OCI-LY7 (cell line): Measurements from ENCODE around the gene PRPS2. TPM values are rescaled to one million over a fixed set of nuclear protein-coding genes. Genes with fewer than 3 reads are reported as not detected.

ENCODE experiments used
- BruUV-seq: library from RNA; stranded (reverse); fragments of 400-500 nt; replicated peaks from 2 replicates; lab custom pipeline; 2021; lab: Mats Ljungman, UMichigan
- CTCF ChIA-PET: fragments of 300-600 bp; sonication (Branson Sonifier 250); formaldehyde crosslinking; loops from one replicate; lab custom pipeline; 2022; ENCODE audit warnings: antibody characterized with exemption; ENCODE audit not compliant: unreplicated experiment; lab: Charles Lee
- POLR2A ChIA-PET: fragments of 300-600 bp; sonication (Branson Sonifier 250); formaldehyde crosslinking; loops from one replicate; lab custom pipeline; 2022; ENCODE audit warnings: antibody characterized with exemption; lab: Charles Lee
- DNase-seq: peaks from one replicate; pipeline ENCODE4 v3.0.0-alpha.2; 2015; ENCODE audit warnings: low spot score
- H2AFZ ChIP-seq: fragments of 200-600 bp; sonication (generic), shearing (Covaris generic); 2 replicates; pipeline ENCODE4 v1.6.1; 2014; ENCODE audit warnings: mild to moderate bottlenecking, antibody characterized with exemption, low read length, moderate library complexity
- H3K27ac ChIP-seq: fragments of 200-600 bp; sonication (generic); 2 replicates; pipeline ENCODE4 v1.5.1; 2014; ENCODE audit warnings: mixed run types, low read depth, mild to moderate bottlenecking, moderate library complexity, low read length, inconsistent platforms; ENCODE audit not compliant: poor library complexity, severe bottlenecking
- H3K36me3 ChIP-seq: fragments of 200-600 bp; sonication (generic); 2 replicates; pipeline ENCODE4 v1.6.1; 2014; ENCODE audit warnings: mild to moderate bottlenecking, antibody characterized with exemption, low read length, moderate library complexity, mixed read lengths; ENCODE audit not compliant: insufficient read depth
- H3K4me1 ChIP-seq: fragments of 200-600 bp; sonication (generic); 2 replicates; pipeline ENCODE4 v1.5.1; 2014; ENCODE audit warnings: mild to moderate bottlenecking, low read length; ENCODE audit not compliant: insufficient read depth, poor library complexity, severe bottlenecking
- H3K4me2 ChIP-seq: fragments of 200-600 bp; sonication (generic); 2 replicates; pipeline ENCODE4 v1.6.1; 2014; ENCODE audit warnings: mild to moderate bottlenecking, low read length
- H3K4me3 ChIP-seq: fragments of 200-600 bp; sonication (generic); 2 replicates; pipeline ENCODE4 v1.5.1; 2014; ENCODE audit warnings: mild to moderate bottlenecking, low read depth, low read length; ENCODE audit not compliant: poor library complexity, severe bottlenecking
- H3K79me2 ChIP-seq: fragments of 200-600 bp; sonication (generic); 2 replicates; pipeline ENCODE4 v1.6.1; 2016; ENCODE audit warnings: low read depth, mild to moderate bottlenecking, low read length, moderate library complexity, mixed read lengths; ENCODE audit not compliant: insufficient read depth
- H3K9me2 ChIP-seq: fragments of 200-600 bp; sonication (generic); 2 replicates; pipeline ENCODE4 v1.6.1; 2016; ENCODE audit warnings: mild to moderate bottlenecking, low read length, mixed read lengths; ENCODE audit not compliant: insufficient read depth
- H3K9me3 ChIP-seq: fragments of 200-600 bp; sonication (generic); 2 replicates; pipeline ENCODE4 v1.6.1; 2014; ENCODE audit warnings: mild to moderate bottlenecking, mixed run types, low read length, mixed read lengths
- H4K20me1 ChIP-seq: fragments of 200-600 bp; sonication (generic); 2 replicates; pipeline ENCODE4 v1.6.1; 2014; ENCODE audit warnings: mild to moderate bottlenecking, antibody characterized with exemption, low read length, moderate library complexity, mixed read lengths; ENCODE audit not compliant: insufficient read depth
- EZH2phosphoT487 ChIP-seq: fragments of 200-600 bp; sonication (generic); IDR thresholded peaks from 2 replicates; pipeline ENCODE4 v1.6.1; 2018; ENCODE audit warnings: low read depth, borderline replicate concordance, mild to moderate bottlenecking, mixed run types, antibody characterized with exemption, low read length, moderate library complexity, mixed read lengths
- intact Hi-C: fragments of 100-400 bp; cut with micrococcal nuclease; formaldehyde crosslinking; loops from one replicate; pipeline ENCODE4 v1.10.0; 2022; ENCODE audit not compliant: unreplicated experiment
- total RNA-seq, 2 experiments: library from RNA; depleted of rRNA in 1 of 2; stranded (reverse); fragments of >200 nt in 1 of 2; shearing (Covaris generic) in 1 of 2; gene quantifications; 2 replicates each; pipeline ENCODE4 v1.2.3, GENCODE V29; 2014 to 2022
- TF ChIP-seq, protein P1 (sequence below): fragments of 200-600 bp; sonication (generic); conservative IDR thresholded peaks from 2 replicates; pipeline ENCODE4 v1.5.1; 2014; ENCODE audit warnings: mild to moderate bottlenecking, antibody characterized with exemption, low read length, moderate library complexity, mixed read lengths

PRPS2 gene
- total RNA-seq, 2 experiments from 2014 or later, result 57.5 to 70.7 TPM

DNA sequence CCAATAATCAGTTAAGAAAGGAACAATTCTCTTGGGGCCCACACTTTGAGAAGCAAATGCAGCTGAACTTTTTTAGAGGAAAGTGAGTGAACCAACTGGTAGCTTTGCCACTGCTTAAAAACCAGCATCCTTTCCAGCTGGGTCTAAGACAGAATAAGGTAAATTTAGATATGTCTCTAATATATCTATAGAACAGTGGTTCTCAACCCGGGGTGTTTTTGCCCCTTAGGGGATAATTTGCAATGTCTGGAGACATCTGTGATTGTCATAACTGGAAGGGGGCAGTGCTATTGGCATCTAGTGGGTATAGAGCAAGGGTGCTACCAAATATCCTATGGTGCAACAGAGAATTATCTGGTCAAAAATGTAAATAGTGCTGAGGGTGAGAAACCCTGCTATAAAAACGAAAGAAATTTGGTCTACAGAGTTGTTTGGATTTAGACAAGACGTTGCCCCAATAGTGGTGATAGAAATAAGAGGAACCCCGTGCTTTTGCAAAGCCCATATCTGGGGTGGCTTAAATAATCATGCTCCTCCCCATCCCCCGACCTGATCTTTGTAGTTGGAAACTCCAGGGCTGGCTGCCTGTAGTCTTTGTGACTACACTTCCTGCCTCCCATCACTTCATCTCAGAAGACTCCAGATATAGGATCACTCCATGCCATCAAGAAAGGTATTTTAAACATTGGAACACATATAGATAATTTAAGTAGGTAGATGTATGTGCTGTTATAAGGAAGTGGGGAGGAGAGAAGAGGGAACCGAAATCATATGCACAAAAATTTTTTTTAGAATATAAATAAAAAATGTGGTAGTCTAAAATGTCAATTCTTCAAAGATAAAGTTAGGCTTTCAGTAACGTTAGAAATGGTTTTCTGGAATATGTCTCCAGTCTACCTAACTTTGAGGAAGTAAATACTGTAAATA lies 75.5 kb downstream of the PRPS2 start, which contains the start of gene TLR7:
Gene TLR7 (plus strand): TSS at position 622 of the 927 bp plus-strand sequence. CDS start 507 bp downstream, outside the sequence.
- H3K27ac ChIP-seq, result peak within 1 kb of the TSS; percentile 90
- H3K4me1 ChIP-seq, result peaks cover 65% of the 10 kb centered on the region
- ChIA-PET POLR2A (interaction anchor here (0.6 to 2.7 kb wide), 7 partner anchors 9 to 91 kb away, joined by 3 to 12 read pairs (median 3); partner anchors contain the start of gene PRPS2), CTCF (interaction anchor here (1.1 kb wide), 1 partner anchor 24 kb away, joined by 3 read pairs; no protein-coding TSS in a partner anchor)
- H3K9me3 ChIP-seq, result no peaks in the 10 kb centered on the region; the same call in 1 of the 2 replicates
- H3K4me3 ChIP-seq, result peak within 1 kb of the TSS; percentile 67
- peak within 1 kb of the TSS; percentile 63; the same call in 1 of the 2 replicates for H2AFZ ChIP-seq
- no peak for TF ChIP-seq EZH2phosphoT487
- TF ChIP-seq, protein P1, sequence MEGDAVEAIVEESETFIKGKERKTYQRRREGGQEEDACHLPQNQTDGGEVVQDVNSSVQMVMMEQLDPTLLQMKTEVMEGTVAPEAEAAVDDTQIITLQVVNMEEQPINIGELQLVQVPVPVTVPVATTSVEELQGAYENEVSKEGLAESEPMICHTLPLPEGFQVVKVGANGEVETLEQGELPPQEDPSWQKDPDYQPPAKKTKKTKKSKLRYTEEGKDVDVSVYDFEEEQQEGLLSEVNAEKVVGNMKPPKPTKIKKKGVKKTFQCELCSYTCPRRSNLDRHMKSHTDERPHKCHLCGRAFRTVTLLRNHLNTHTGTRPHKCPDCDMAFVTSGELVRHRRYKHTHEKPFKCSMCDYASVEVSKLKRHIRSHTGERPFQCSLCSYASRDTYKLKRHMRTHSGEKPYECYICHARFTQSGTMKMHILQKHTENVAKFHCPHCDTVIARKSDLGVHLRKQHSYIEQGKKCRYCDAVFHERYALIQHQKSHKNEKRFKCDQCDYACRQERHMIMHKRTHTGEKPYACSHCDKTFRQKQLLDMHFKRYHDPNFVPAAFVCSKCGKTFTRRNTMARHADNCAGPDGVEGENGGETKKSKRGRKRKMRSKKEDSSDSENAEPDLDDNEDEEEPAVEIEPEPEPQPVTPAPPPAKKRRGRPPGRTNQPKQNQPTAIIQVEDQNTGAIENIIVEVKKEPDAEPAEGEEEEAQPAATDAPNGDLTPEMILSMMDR, result no peak
- peak; percentile 58 for DNase-seq
- peaks cover 44% of the 10 kb centered on the region; the same call in 1 of the 2 replicates for H3K79me2 ChIP-seq
- intact Hi-C loops, result loop anchor here (5.0 to 10.0 kb wide), 2 partner anchors 91 to 218 kb away; no protein-coding TSS in a partner anchor
- H4K20me1 ChIP-seq, result no peaks in the 10 kb centered on the region
- H3K36me3 ChIP-seq, result peaks cover 14% of the 10 kb centered on the region
- H3K4me2 ChIP-seq, result peak within 1 kb of the TSS; percentile 67
- BruUV-seq, result no TSS peak
- no peaks in the 10 kb centered on the region for H3K9me2 ChIP-seq

DNA sequence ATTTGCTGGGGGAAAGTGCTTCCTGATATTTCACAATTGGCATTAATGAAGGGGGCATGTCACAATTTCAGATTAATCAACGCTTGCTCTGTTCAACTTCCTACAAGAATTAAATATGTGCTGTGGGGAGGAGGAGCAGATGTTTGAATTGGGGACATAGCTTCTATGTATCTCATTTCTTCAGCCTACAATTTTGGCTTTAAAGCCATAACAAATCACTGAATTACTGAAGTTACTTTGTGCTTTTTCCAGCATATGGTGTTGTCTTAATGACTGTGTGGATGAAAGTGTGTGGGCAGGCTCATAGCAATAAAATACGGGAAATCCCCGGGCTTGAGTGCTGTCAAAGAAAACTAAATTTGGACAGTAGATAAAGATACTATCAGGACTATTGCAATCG lies 76.5 kb downstream of the PRPS2 start:
- Histone ChIP-seq H3K4me2 (peak overlapping the region; percentile 67), H3K79me2 (peaks cover 44% of the 10 kb centered on the region; the same call in 1 of the 2 replicates)
- POLR2A ChIA-PET, result interaction anchor here (0.9 to 2.7 kb wide), 5 partner anchors 8 to 90 kb away, joined by 3 to 12 read pairs (median 4); partner anchors contain the start of gene PRPS2

More for the DNA sequence above, 76.5 kb downstream of the PRPS2 start:
- intact Hi-C loops, result loop anchor here (1.0 to 10.0 kb wide), 3 partner anchors 25 to 217 kb away; no protein-coding TSS in a partner anchor
- CTCF ChIA-PET, result interaction anchor here (1.1 kb wide), 1 partner anchor 23 kb away, joined by 3 read pairs; no protein-coding TSS in a partner anchor
- no peak for DNase-seq
- H4K20me1 ChIP-seq, result no peaks in the 10 kb centered on the region
- TF ChIP-seq, protein P1, result no peak
- H2AFZ ChIP-seq, result no peak overlapping the region
- peaks cover 22% of the 10 kb centered on the region for H3K36me3 ChIP-seq
- no peaks in the 10 kb centered on the region for H3K9me2 ChIP-seq
- peaks cover 70% of the 10 kb centered on the region for H3K4me1 ChIP-seq
- BruUV-seq, result no TSS peak
- peak overlapping the region; percentile 90 for H3K27ac ChIP-seq
- no peaks in the 10 kb centered on the region; the same call in 1 of the 2 replicates for H3K9me3 ChIP-seq
- peak overlapping the region; percentile 67 for H3K4me3 ChIP-seq
